ENCODE results near the gene NDUFA6.
"Not testable (repeated sequence)": the region's sequence is repeated elsewhere in the genome, so short reads cannot be mapped to it uniquely, and the experiment has no call there.

NDUFA6 gene

GRCh38 chr22:42090596-42091454, at the start of gene NDUFA6:
Gene NDUFA6, minus strand, starts transcription at chr22:42090772. Its CDS starts 28 bp downstream, at chr22:42090744.
- H3K27ac ChIP-seq, result peak within 1 kb of the TSS; percentile 78
- DNase-seq (ENCODE audit: low read depth, low spot score), result peak; percentile 95

- DNase-seq (ENCODE audit: low read depth, low spot score); H3K27ac ChIP-seq: not testable (repeated sequence)
These were observed 49.6 kb upstream of the NDUFA6 start for GRCh38 chr22:42140153-42140552.

- H3K27ac ChIP-seq; DNase-seq (ENCODE audit: low read depth, low spot score): not testable (repeated sequence)
These were observed 48.9 kb upstream of the NDUFA6 start for GRCh38 chr22:42139508-42139907.

- no peak for DNase-seq (ENCODE audit: low read depth, low spot score)
- no peak overlapping the region for H3K27ac ChIP-seq
These were observed 48.4 kb upstream of the NDUFA6 start for GRCh38 chr22:42138972-42139371.

- DNase-seq (ENCODE audit: low read depth, low spot score), result no peak
- no peak overlapping the region for H3K27ac ChIP-seq
These were observed 47.7 kb upstream of the NDUFA6 start for GRCh38 chr22:42138122-42138770.

- H3K27ac ChIP-seq; DNase-seq (ENCODE audit: low read depth, low spot score): not testable (repeated sequence)
These were observed 45.1 kb upstream of the NDUFA6 start for GRCh38 chr22:42135688-42136087.

GRCh38 chr22:42134100-42135020, 43.8 kb upstream of the NDUFA6 start:
- DNase-seq (ENCODE audit: low read depth, low spot score), result no peak

GRCh38 chr22:42132457-42132856, 41.9 kb upstream of the NDUFA6 start:
- no peak for DNase-seq (ENCODE audit: low read depth, low spot score)
- H3K27ac ChIP-seq, result no peak overlapping the region

More at GRCh38 chr22:42134100-42135020, 43.8 kb upstream of the NDUFA6 start:
- H3K27ac ChIP-seq, result no peak overlapping the region

GRCh38 chr22:42131562-42131961, 41.0 kb upstream of the NDUFA6 start:
- DNase-seq (ENCODE audit: low read depth, low spot score), result no peak
- H3K27ac ChIP-seq, result no peak overlapping the region

- not testable (repeated sequence) for DNase-seq (ENCODE audit: low read depth, low spot score); H3K27ac ChIP-seq
These were observed 40.3 kb upstream of the NDUFA6 start, which contains the start of gene CYP2D6 for GRCh38 chr22:42130639-42131431. Gene CYP2D6, minus strand, starts transcription at chr22:42130810. Its CDS starts 19 bp downstream, at chr22:42130791.

GRCh38 chr22:42130182-42130581, 39.6 kb upstream of the NDUFA6 start:
- H3K27ac ChIP-seq; DNase-seq (ENCODE audit: low read depth, low spot score): not testable (repeated sequence)

GRCh38 chr22:42128776-42129694, 38.5 kb upstream of the NDUFA6 start:
- not testable (repeated sequence) for DNase-seq (ENCODE audit: low read depth, low spot score); H3K27ac ChIP-seq

GRCh38 chr22:42128007-42128406, 37.4 kb upstream of the NDUFA6 start:
- not testable (repeated sequence) for DNase-seq (ENCODE audit: low read depth, low spot score); H3K27ac ChIP-seq

GRCh38 chr22:42127606-42128005, 37.0 kb upstream of the NDUFA6 start:
- no peak for DNase-seq (ENCODE audit: low read depth, low spot score)
- no peak overlapping the region for H3K27ac ChIP-seq

- not testable (repeated sequence) for H3K27ac ChIP-seq; DNase-seq (ENCODE audit: low read depth, low spot score)
These were observed 33.0 kb upstream of the NDUFA6 start for GRCh38 chr22:42123529-42123928.

GRCh38 chr22:42120231-42121021, 29.9 kb upstream of the NDUFA6 start:
- DNase-seq (ENCODE audit: low read depth, low spot score); H3K27ac ChIP-seq: not testable (repeated sequence)

- DNase-seq (ENCODE audit: low read depth, low spot score), result no peak
- H3K27ac ChIP-seq, result no peak overlapping the region
These were observed 26.4 kb upstream of the NDUFA6 start for GRCh38 chr22:42116848-42117424.

All from epithelial cell of prostate (primary cell).